Measurements from ENCODE around the gene TBC1D5. TPM values are rescaled to one million over a fixed set of nuclear protein-coding genes. Genes with fewer than 3 reads are reported as not detected.
A peak's percentile ranks its signal among the peaks of the same experiment; 100 is the strongest.

TBC1D5 gene
- total RNA-seq, 1 donor from 2014 or later, result 74.6 TPM

- intact Hi-C loops (cut with DNase I), result no loop called here
- DNase-seq, result no peak
These were observed 212.8 kb downstream of the TBC1D5 start for GRCh38 chr3:17529677-17530076.

DNA sequence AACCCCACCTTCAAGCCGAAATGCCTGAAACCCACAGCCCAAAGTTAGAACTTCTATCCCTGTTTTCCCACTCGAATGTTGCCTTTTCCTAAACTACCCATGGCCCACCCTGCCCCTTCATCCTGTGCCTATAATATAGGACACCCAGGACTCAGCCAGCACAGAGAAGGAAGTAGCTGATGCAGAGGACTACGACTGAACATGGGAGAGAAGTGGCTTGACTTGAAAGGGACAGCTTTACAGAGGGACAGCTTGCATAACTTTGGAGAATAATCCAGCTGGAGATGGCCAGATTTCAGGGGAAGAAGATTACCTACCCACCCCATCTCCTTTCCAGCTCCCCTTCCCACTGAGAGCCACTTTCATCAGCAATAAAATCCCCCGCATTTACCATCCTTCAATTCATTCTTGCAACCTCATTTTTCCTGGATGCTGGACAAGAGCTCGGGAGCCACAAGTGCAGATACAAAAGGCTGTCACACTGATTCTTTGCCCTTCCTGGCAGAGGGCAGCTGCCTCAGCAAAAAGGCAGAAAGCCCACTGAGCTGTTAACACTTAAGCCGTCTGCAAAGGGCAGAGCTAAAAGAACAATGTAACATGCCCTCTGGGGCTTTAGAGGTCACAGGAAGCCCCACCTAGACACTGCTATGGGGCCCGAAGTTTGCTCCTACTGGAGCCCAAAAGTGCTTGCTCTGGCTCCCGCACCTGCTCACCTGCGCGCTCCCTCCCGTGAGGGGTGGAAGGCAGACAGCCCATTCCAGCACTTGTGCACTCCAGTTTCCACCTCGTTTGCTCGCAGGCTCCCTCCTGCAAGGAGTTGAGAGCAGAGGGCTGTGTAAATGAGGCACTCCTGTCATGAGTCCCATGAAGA, 224.0 kb downstream of the TBC1D5 start:
- ATAC-seq (peak; percentile 89), DNase-seq (peak; percentile 67)
- H3K4me1 ChIP-seq, result peaks cover 7% of the 10 kb centered on the region
- H3K27me3 ChIP-seq, result no peaks in the 10 kb centered on the region
- no peaks in the 10 kb centered on the region for H3K9me3 ChIP-seq
- intact Hi-C loops (cut with DNase I), result no loop called here
- H3K4me3 ChIP-seq, result no peak overlapping the region
- H3K27ac ChIP-seq, result no peak overlapping the region
- H3K36me3 ChIP-seq, result no peaks in the 10 kb centered on the region
- no peak for TF ChIP-seq CTCF (IDR thresholded peaks at IDR 0.05)

More at GRCh38 chr3:17529677-17530076, 212.8 kb downstream of the TBC1D5 start:
- H3K4me1 ChIP-seq, result no peaks in the 10 kb centered on the region
- no peaks in the 10 kb centered on the region for H3K36me3 ChIP-seq
- no peaks in the 10 kb centered on the region for H3K9me3 ChIP-seq
- H3K27me3 ChIP-seq, result no peaks in the 10 kb centered on the region
- H3K4me3 ChIP-seq, result no peak overlapping the region
- TF ChIP-seq CTCF (IDR thresholded peaks at IDR 0.05), result no peak
- H3K27ac ChIP-seq, result no peak overlapping the region
- no peak for ATAC-seq

DNA sequence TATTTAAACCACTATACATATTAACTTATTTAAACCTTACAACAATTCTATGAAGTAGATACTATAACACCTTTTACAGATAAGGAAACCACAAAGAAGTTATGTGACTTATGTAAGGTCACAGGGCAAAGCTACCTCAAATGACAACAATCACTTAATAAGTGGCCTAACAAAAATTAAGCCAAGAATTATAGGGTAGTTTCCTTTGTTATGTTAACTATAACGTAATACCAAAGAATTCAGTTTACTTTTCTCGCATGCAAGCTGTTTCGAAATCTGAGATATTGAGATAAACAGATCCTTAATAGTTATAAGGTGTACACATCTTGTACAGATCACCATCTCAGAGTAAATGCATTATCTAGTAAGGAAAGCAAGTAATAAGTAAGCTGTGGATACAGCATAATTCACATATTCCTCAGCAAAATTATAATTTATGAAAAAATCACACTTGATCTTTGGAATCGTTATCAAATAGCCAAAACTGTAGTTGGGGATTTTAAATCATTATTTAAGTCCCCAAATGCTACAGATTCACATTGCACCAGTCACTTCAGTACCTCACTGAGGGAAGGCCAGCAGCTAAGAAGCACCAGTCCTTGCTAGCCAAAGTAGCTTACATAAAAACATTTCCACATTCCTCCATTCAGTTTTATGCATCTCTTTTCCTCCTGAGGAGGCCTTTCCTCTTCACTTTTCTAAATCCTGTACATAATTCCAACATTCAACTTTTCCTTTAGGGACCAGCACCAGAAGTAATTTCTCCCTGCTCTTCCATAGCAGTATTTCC, 226.8 kb downstream of the TBC1D5 start:
- no peak for TF ChIP-seq CTCF (IDR thresholded peaks at IDR 0.05)
- H3K4me1 ChIP-seq, result peaks cover 7% of the 10 kb centered on the region
- no peaks in the 10 kb centered on the region for H3K9me3 ChIP-seq
- ATAC-seq, result no peak
- DNase-seq, result no peak
- H3K36me3 ChIP-seq, result no peaks in the 10 kb centered on the region
- no peak overlapping the region for H3K4me3 ChIP-seq
- intact Hi-C loops (cut with DNase I), result no loop called here
- H3K27ac ChIP-seq, result no peak overlapping the region
- no peaks in the 10 kb centered on the region for H3K27me3 ChIP-seq

DNA sequence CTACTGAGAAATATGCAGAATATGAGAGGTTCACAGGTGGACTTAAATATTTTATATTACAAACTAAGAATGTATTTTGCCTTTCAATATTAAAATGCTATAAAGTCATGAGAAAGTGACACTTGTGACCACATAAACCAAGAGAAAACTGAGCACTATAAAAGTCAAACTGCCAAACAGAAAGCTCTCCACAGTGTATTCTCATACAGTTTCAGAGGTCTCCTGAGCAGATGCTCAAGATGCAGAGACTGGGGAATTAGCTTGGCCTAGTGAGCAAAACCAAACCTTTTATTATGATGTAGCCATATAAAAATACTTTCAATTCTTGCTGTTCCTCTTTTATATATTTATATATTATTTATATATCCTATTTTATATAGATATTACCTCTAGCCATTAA, 227.8 kb downstream of the TBC1D5 start:
- H3K4me1 ChIP-seq, result peaks cover 7% of the 10 kb centered on the region
- no peaks in the 10 kb centered on the region for H3K36me3 ChIP-seq
- no peak overlapping the region for H3K27ac ChIP-seq
- ATAC-seq (no peak), DNase-seq (no peak)
- intact Hi-C loops (cut with DNase I), result no loop called here
- TF ChIP-seq CTCF (IDR thresholded peaks at IDR 0.05), result no peak
- no peaks in the 10 kb centered on the region for H3K27me3 ChIP-seq
- H3K4me3 ChIP-seq, result no peak overlapping the region
- no peaks in the 10 kb centered on the region for H3K9me3 ChIP-seq

- Histone ChIP-seq H3K9me3 (no peaks in the 10 kb centered on the region), H3K4me1 (no peaks in the 10 kb centered on the region), H3K27me3 (no peaks in the 10 kb centered on the region), H3K27ac (no peak overlapping the region), H3K4me3 (no peak overlapping the region), H3K36me3 (no peaks in the 10 kb centered on the region)
- no peak for TF ChIP-seq CTCF (IDR thresholded peaks at IDR 0.05)
- no peak for DNase-seq
- ATAC-seq, result no peak
- intact Hi-C loops (cut with DNase I), result no loop called here
These were observed 232.2 kb downstream of the TBC1D5 start for GRCh38 chr3:17510265-17510664.
